Fibroblast of skin of left biceps (primary cell): ENCODE results near the gene IGLL5.

Source experiments
- DNase-seq, 2 experiments: peaks; one replicate each; pipeline ENCODE4 v3.0.0-alpha.2; 2013; ENCODE audit warnings: low read depth in 2 of 2

The IGLL5 gene

DNA sequence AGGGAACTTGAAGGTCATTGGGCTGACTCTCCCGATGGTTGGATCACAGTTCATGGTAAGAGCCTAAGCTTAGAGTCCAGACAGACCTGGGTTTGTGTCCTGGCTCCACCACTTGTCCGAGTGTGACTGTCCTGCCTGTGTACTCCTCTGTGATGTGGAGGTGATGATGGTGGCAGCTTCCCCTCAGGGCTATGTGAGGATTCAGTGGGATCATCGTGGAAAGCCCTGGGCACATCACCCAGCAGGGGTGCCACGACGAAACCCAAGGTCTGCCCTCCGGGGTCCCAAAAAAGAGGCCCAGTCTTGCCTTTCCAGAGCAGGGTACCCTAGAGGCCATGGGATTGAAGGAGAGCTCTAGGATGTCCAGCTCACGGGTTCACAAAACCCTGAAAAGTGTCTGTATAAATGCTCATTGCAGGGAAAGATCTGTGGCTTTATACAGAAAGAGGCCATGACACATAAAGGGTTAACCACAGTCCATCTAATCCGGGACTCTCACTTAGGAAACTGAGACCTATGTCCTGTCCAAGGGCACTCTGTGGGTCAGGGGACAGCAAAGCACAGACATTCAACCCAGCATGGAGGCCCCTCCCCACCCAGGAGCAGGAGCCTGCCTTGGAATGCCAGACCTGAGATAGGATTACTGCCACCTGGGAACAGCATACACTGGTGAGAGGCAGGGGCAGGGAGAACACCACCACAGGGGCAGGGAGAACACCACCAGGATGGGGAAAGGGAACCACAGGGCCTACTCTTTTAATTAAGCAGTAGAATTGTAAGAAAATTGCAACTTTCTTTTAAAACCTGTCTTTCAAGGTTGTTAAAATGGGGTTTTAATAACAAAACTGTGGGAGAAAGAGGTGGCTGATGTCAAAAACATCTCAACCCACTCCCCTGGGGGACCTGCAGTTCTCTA lies 51.3 kb downstream of the IGLL5 start:
- DNase-seq = no peak

DNA sequence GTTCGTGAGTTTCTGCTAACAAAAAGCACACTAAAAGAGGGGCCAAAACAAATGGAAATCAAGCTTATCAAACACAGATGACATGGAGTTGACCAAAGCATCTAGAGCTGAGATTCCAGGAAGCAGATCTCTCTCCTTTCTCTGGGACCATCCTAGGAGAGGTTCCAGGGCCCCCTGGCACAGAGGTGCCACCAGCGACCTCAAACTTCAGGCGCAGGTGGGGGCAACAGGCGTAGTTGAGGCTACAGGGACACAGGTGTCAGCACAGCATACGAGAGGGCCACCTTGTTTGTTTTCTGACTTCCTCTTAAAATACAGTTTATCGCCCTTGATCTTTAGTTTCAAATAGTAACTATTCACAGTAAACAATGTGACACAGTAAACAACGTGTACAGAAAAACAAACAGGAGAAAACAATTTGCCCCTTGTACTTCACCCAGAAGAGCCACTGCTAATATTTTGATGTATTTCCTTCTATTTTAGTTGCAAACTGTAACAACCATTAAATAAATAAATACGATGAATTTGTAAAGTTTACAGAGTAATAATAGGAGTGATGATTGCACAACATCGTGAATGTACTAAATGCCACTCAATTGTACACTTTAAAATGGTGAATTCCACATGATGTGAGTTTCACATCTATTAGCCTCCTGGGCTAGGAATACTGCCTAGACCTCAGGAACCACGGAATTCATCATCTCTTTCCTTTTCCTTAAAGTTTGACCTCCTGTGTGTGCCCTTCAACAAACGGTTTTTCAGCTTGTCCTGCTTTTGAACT lies 52.2 kb downstream of the IGLL5 start:
- DNase-seq = no peak

DNA sequence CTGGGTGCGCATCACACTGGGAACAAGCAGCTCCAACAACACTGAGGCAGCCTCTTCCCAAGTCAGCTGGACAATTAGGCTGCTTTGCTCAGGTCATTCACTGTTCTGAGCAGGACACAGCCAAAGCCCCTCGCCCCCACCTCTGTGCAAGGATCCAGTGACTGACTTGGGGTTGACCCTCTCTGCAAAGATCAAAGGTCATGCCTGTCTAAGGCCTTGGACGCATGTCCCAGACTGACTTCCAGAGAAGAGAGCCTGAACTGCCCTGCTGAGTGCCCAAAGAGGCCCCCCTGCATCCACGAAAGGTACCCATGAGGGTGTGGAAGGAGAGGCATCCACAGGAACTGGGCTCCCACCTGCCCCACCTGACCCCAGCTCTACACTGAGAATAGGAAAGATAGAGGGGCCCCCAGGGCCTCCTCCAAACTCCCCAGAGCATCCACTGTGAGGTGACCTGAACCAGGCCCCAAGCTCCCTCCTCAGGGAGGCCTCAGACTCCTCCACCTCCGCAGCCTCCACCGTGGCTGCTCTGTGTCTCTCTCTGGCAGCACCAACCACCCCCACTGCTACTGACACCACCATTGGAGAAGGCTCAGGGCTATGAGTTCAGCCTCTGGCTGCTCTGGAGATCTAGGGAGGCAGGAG lies 53.5 kb downstream of the IGLL5 start:
- no peak for DNase-seq

DNA sequence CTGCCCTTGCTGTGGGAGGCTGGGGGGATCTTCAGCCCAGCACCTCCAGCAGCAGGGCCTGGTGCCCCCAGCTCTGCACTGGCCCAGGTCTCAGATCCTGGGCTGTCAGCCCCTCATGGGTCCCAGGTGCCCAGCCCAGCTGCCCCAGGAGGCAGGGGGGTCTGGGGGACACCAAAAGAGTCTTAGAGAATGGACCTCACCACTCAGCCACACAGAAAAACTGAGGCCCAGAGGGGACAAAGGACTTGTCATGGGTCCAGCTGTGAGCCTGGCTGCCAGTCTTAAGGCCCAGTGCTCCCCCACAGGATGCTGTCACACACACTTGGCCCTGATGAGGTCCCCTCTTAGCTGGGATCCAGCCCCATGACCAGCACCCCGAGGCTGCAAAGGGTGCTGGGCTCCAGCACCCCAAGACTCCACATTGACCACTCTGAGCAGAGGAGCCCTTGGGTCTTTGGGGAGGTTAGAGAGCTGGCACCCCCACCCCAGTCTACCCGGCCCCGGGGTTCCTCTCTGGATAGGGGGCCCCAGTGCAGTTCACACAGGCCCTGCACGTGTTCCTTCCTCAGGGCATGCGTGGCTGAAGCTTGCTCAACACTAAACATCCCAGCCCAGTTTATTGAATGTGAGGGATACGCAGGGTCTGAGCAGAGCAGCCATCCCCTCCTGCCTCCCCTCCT lies 54.4 kb downstream of the IGLL5 start:
- DNase-seq = no peak

DNA sequence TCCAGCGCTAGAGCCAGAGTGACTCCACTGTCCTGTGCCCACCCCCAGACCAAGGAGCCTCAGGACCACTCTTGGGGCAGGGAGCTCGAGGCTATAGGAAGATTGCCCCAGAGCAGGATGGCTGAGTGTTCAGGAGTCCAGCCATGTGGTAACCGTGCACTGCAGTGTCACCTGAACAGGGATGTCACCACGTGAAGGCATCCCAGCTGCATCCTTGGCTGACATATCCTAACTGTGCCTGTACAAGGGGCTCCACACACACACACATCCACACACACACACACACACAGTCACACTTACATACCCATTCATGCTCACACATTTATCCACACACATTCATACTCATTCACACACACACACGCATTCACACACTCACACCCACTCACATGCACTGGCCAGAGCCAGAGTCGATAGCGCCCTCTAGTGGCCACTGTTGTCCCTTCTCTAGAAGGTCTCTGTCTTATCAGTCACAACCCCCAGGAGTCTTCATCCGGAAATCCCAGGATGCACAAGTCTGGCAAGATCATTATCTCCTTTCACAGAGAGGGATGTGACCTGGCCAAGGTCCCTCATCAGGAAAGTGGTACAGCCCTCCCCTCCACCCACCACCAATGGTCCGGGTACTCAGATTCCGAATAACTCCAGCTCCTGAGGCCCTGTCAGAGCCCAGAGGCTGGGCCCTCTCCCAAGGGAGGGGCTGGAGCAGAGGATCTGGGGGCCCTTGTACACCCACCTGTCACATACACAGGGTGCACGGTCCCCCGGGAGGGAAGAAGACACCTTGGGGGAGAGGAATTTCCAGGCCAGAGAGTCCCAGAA lies 55.1 kb downstream of the IGLL5 start:
- DNase-seq = peak; percentile 12 to 18

DNA sequence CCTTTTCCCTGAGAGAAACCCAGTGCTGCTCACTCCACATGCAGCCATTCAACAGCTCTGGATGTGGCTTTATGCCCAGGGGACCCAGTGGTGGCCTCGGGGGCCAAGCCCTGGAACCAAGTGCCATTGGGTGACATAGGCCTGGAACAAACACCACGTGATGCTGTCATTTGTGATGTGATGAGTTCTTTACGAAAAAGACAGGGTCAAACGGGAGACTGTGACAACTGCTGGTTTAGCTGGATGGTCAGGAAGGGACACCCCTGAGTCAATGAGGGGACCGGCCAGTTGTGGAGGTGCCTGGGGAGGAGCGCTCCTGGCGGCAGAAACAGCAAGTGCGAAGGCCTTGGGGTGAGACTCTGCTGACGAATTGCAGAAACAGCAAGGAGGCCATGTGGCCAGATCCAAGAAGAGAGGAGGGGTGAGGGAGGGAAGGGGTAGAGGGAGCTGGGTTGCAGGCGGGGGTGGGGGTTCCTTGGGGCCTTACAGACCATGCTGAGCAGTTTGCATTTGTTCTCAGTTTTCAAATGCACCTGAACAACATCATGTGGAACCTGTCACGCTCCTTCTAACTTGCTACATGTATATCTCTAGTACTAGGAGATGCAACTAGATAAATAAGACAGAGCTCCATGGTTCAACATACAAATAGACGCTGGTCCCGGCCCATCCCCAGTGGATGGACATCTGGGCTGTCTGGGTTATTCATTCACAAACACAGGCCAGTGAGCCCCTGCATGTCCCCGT lies 56.1 kb downstream of the IGLL5 start:
- DNase-seq = no peak

DNA sequence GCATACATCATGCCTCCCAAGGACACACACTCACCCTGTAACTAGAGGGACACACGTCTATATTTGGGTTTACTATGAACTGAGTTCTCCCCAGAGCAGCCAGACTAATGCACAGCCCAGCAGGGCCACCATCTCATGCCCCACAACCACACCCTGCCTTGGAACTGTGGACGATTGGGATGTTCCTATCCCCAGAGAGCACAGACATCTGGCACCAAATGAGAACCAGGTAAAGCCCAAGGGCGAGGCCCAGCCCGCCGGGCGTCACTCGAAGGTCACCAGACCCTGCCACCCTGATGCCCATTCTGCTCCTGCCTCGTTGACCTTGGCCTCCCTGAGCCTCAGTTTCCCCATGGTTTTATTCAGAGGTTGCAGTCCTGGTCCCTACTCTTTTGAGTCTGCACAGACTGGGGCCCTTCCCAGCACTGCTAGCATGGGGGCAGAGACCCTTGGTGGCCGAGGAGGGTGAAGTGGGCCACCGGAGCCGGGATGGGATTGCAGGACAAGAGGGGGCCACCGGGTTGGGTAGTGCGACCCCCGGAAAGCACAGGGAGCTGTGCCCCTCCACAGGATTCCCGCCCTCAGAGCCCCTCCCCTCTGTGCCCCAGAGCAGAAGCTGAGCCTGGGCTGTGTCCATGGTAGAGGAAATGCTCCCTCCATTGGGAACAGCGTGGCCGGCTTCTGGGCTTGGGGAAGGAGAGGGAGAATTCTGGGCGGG lies 56.8 kb downstream of the IGLL5 start:
- no peak for DNase-seq

DNA sequence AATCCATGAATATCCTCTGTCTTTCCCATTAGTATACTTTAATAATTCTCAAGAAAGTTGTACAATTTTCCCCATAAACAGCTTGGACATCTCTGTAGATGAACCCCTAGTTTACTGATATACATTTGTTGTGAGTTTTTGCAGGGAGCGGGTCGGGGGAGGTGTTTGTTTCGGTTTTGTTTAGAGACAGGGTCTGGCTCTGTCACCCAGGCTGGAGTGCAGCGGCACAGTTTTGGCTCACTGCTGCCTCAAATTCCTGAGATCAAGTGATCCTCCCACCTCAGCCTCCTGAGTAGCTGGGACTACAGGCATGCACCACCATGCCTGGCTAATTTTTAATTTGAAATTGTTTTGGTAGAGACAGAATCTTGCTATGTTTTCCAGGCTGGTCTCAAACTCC lies 57.6 kb downstream of the IGLL5 start:
- no peak for DNase-seq
